NCI-H510A treated with DMSO at 0.1 percent for 48 hours (cell line): Measurements from ENCODE around the gene RAB3C.

Experiments
- DNase-seq: peaks from one replicate; lab custom pipeline; 2025; lab: John Stamatoyannopoulos, UW

Gene RAB3C

GRCh38 chr5:58773744-58774441 lies 191.0 kb downstream of the RAB3C start:
- DNase-seq: no peak

GRCh38 chr5:58774937-58775336 lies 192.1 kb downstream of the RAB3C start:
- DNase-seq: no peak

GRCh38 chr5:58775701-58776262 lies 192.9 kb downstream of the RAB3C start:
- DNase-seq: no peak

GRCh38 chr5:58776559-58776958 lies 193.7 kb downstream of the RAB3C start:
- no peak for DNase-seq

- DNase-seq: no peak
These were observed 196.0 kb downstream of the RAB3C start for GRCh38 chr5:58778888-58779287.

GRCh38 chr5:58786035-58786434 lies 203.2 kb downstream of the RAB3C start:
- no peak for DNase-seq

GRCh38 chr5:58786711-58787303 lies 203.9 kb downstream of the RAB3C start:
- no peak for DNase-seq

- DNase-seq: no peak
These were observed 205.1 kb downstream of the RAB3C start for GRCh38 chr5:58787987-58788386.

GRCh38 chr5:58793888-58794657 lies 211.2 kb downstream of the RAB3C start:
- DNase-seq: no peak

- no peak for DNase-seq
These were observed 212.0 kb downstream of the RAB3C start for GRCh38 chr5:58794875-58795274.

GRCh38 chr5:58795327-58795726 lies 212.5 kb downstream of the RAB3C start:
- DNase-seq: no peak

GRCh38 chr5:58797021-58797420 lies 214.1 kb downstream of the RAB3C start:
- DNase-seq: no peak

- no peak for DNase-seq
These were observed 217.5 kb downstream of the RAB3C start for GRCh38 chr5:58800356-58800755.

- DNase-seq: no peak
These were observed 218.1 kb downstream of the RAB3C start for GRCh38 chr5:58800861-58801540.

- DNase-seq: no peak
These were observed 220.2 kb downstream of the RAB3C start for GRCh38 chr5:58803056-58803455.

GRCh38 chr5:58804291-58804690 lies 221.4 kb downstream of the RAB3C start:
- DNase-seq: no peak

GRCh38 chr5:58810086-58810485 lies 227.2 kb downstream of the RAB3C start:
- no peak for DNase-seq

GRCh38 chr5:58813855-58814254 lies 231.0 kb downstream of the RAB3C start:
- no peak for DNase-seq

- DNase-seq: no peak
These were observed 233.4 kb downstream of the RAB3C start for GRCh38 chr5:58816181-58816731.

GRCh38 chr5:58818465-58818864 lies 235.6 kb downstream of the RAB3C start:
- no peak for DNase-seq

GRCh38 chr5:58825441-58825840 lies 242.6 kb downstream of the RAB3C start:
- DNase-seq: no peak

GRCh38 chr5:58825899-58826298 lies 243.0 kb downstream of the RAB3C start:
- no peak for DNase-seq
